GM12878 (cell line): Measurements from ENCODE around the gene NUP93. TPM values are rescaled to one million over a fixed set of nuclear protein-coding genes. Genes with fewer than 3 reads are reported as not detected.

ENCODE experiments used
- ATAC-seq: fragments of 200-7000 bp; cut with Tn5 transposase; 3 replicates; pipeline ENCODE4 v1.9.1; 2020; ENCODE audit warnings: mild to moderate bottlenecking, moderate library complexity
- BruUV-seq: library from RNA; stranded (reverse); fragments of 400-500 nt; replicated peaks from 2 replicates; lab custom pipeline; 2021; lab: Mats Ljungman, UMichigan
- CTCF ChIA-PET: fragments of 300-600 bp; sonication (Branson Sonifier 250); formaldehyde crosslinking; extraction: SDS; loops from one replicate; lab custom pipeline; 2021; ENCODE audit warnings: inconsistent platforms; lab: Yijun Ruan, JAX
- POLR2A ChIA-PET: fragments of 350-600 bp; formaldehyde crosslinking; extraction: SDS; loops from one replicate; lab custom pipeline; 2021; ENCODE audit warnings: inconsistent platforms; lab: Charles Lee
- RAD21 ChIA-PET: fragments of 300-600 bp; sonication (Branson Sonifier 250); formaldehyde crosslinking; loops from one replicate; lab custom pipeline; 2023; ENCODE audit warnings: antibody characterized with exemption; ENCODE audit not compliant: unreplicated experiment; lab: Charles Lee
- SMC1A ChIA-PET: fragments of 300-600 bp; sonication (Branson Sonifier 250); formaldehyde crosslinking; loops from one replicate; lab custom pipeline; 2023; ENCODE audit not compliant: unreplicated experiment, uncharacterized antibody; lab: Charles Lee
- DNase-seq: peaks from one replicate; pipeline ENCODE4 v3.0.0-alpha.2; 2011; ENCODE audit warnings: low read depth, low spot score
- FAIRE-seq: peaks from 3 replicates; lab custom pipeline; 2011; peaks lifted over from hg19 to GRCh38; lab: Jason Lieb, UNC
- H2AFZ ChIP-seq: 2 replicates; pipeline ENCODE4 v1.6.0; 2011; ENCODE audit warnings: low read depth, low read length, control low read depth; ENCODE audit not compliant: control insufficient read depth
- H3K27ac ChIP-seq: 2 replicates; pipeline ENCODE4 v1.5.1; 2011; ENCODE audit warnings: control low read depth; ENCODE audit not compliant: control insufficient read depth, insufficient read depth
- H3K27me3 ChIP-seq, 2 experiments: replicated peaks in 1 of 2; 2 replicates each; pipeline versions ENCODE4 v1.6.0 to v1.6.1; 2011; ENCODE audit warnings: low read length in 1 of 2; ENCODE audit not compliant: control insufficient read depth in 2 of 2, insufficient read depth in 2 of 2
- H3K36me3 ChIP-seq, 2 experiments: 2 replicates each; pipeline ENCODE4 v1.5.1; 2011; ENCODE audit warnings: low read length in 1 of 2; ENCODE audit not compliant: control insufficient read depth in 2 of 2, insufficient read depth in 2 of 2
- H3K4me1 ChIP-seq: 2 replicates; pipeline ENCODE4 v1.6.1; 2011; ENCODE audit warnings: mild to moderate bottlenecking, low read length, moderate library complexity, mixed read lengths; ENCODE audit not compliant: control insufficient read depth, insufficient read depth
- H3K4me2 ChIP-seq: 2 replicates; pipeline ENCODE4 v1.6.0; 2011; ENCODE audit warnings: control low read depth; ENCODE audit not compliant: control insufficient read depth, insufficient read depth
- H3K4me3 ChIP-seq: fragments of 200-600 bp; sonication (generic); 2 replicates; pipeline ENCODE4 v1.5.1; 2016
- H3K79me2 ChIP-seq: 2 replicates; pipeline ENCODE4 v1.6.0; 2011; ENCODE audit warnings: low read length; ENCODE audit not compliant: control insufficient read depth, insufficient read depth
- H3K9ac ChIP-seq: 2 replicates; pipeline ENCODE4 v1.8.0; 2011; ENCODE audit warnings: low read length, control low read depth, mixed read lengths; ENCODE audit not compliant: control insufficient read depth, insufficient read depth
- H3K9me3 ChIP-seq: replicated peaks from 3 replicates; pipeline ENCODE4 v1.5.1; 2011; ENCODE audit warnings: mild to moderate bottlenecking, low read length; ENCODE audit not compliant: control insufficient read depth, insufficient read depth
- H4K20me1 ChIP-seq: 2 replicates; pipeline ENCODE4 v1.6.0; 2011; ENCODE audit not compliant: control insufficient read depth, insufficient read depth
- ATF3 ChIP-seq: IDR thresholded peaks from 2 replicates; pipeline ENCODE4 v1.6.1; 2011; ENCODE audit warnings: low read depth, mild to moderate bottlenecking, low read length, moderate library complexity, borderline replicate concordance; ENCODE audit errors: extremely low read depth
- MEF2B ChIP-seq: fragments of 450-650 bp; IDR thresholded peaks from 2 replicates; pipeline ENCODE4 v1.6.1; 2018; ENCODE audit warnings: mild to moderate bottlenecking, moderate library complexity; ENCODE audit not compliant: partially characterized antibody, poor library complexity, severe bottlenecking
- NFXL1 ChIP-seq: fragments of 450-650 bp; IDR thresholded peaks from 2 replicates; pipeline ENCODE4 v1.6.1; 2017; ENCODE audit warnings: antibody characterized with exemption, mild to moderate bottlenecking, borderline replicate concordance
- NR2F1 ChIP-seq: fragments of 450-650 bp; conservative IDR thresholded peaks from 2 replicates; pipeline ENCODE4 v1.6.1; 2017; ENCODE audit warnings: mild to moderate bottlenecking
- PAX5 ChIP-seq: IDR thresholded peaks from 2 replicates; pipeline ENCODE4 v1.6.1; 2011; ENCODE audit warnings: low read depth, low read length, borderline replicate concordance
- POLR2A ChIP-seq: IDR thresholded peaks from 2 replicates; pipeline ENCODE4 v1.6.1; 2011; ENCODE audit warnings: low read depth, mild to moderate bottlenecking, low read length
- SRF ChIP-seq, 2 experiments: IDR thresholded peaks; 2 replicates each; pipeline ENCODE4 v1.6.1; 2011; ENCODE audit warnings: low read depth in 2 of 2, low read length in 2 of 2, mild to moderate bottlenecking in 1 of 2, moderate library complexity in 1 of 2
- USF2 ChIP-seq: IDR thresholded peaks from 2 replicates; pipeline ENCODE4 v1.6.1; 2011; ENCODE audit warnings: low read depth, low read length, improper control_type of control experiment, borderline replicate concordance
- ZNF217 ChIP-seq: fragments of 450-650 bp; IDR thresholded peaks from 2 replicates; pipeline ENCODE4 v1.6.1; 2017; ENCODE audit warnings: antibody characterized with exemption, mild to moderate bottlenecking
- ZZZ3 ChIP-seq: IDR thresholded peaks from 2 replicates; pipeline ENCODE4 v1.6.1; 2011; ENCODE audit warnings: low read depth; ENCODE audit not compliant: control insufficient read depth, insufficient read length
- WGBS: methylation state at CpG from one replicate; pipeline ENCODE4 v1.1.6; 2016; ENCODE audit warnings: low lambda C conversion rate; ENCODE audit not compliant: insufficient replicate concordance, insufficient coverage; ENCODE audit errors: missing lambda C conversion rate; 5-methylcytosine and 5-hydroxymethylcytosine counted together
- in situ Hi-C: fragments of 300-500 bp; cut with MboI; formaldehyde crosslinking; loops from 9 replicates; pipeline ENCODE4 v1.14.3; 2018; ENCODE audit warnings: mixed read lengths
- intact Hi-C: fragments of 100-400 bp; cut with micrococcal nuclease; formaldehyde crosslinking; loops from one replicate; pipeline ENCODE4 v1.14.2; 2022; ENCODE audit not compliant: unreplicated experiment
- polyA plus RNA-seq, 11 experiments: library from polyadenylated mRNA; depleted of rRNA in 4 of 11; unstranded in 6 of 11; stranded (reverse) in 5 of 11; fragments of >200 nt; fragmentation: Nextera tagmentation in 4 of 11; fragmentation: Illumina TruSeq in 1 of 11; extraction: Ambion mirVana in 4 of 11; extraction: Trizol in 1 of 11; gene quantifications; 1 replicate in 1 of 11; 2 replicates in 10 of 11; pipeline versions ENCODE4 v1.2.1 to v1.2.3, GENCODE V29; 2011 to 2016; ENCODE audit warnings: inconsistent platforms in 2 of 11, missing spikeins in 2 of 11, low read depth in 1 of 11
- total RNA-seq, 4 experiments: library from RNA; depleted of rRNA in 3 of 4; stranded (reverse); fragments of >200 nt in 3 of 4; fragmentation: Illumina TruSeq in 1 of 4; extraction: Trizol in 1 of 4; gene quantifications; 2 replicates each; pipeline versions ENCODE4 v1.2.1 to v1.2.3, GENCODE V29; 2013 to 2021

The NUP93 gene
- total and polyA plus RNA-seq, 10 of the 15 experiments (the other 5 are each of a cell fraction or from before 2014, with no cell fraction given): 82.2 to 175 (median 101) TPM

- RAD21 ChIA-PET: no interaction called here
- intact Hi-C loops (no loop called here), in situ Hi-C loops (no loop called here)
- CTCF ChIA-PET: interaction anchor here (0.6 to 1.4 kb wide), 3 partner anchors 15 to 352 kb away, joined by 3 to 5 read pairs (median 4); no protein-coding TSS in a partner anchor
- H2AFZ ChIP-seq: no peak overlapping the region
- no TSS peak for BruUV-seq
- TF ChIP-seq NFXL1: no peak
- no peak for TF ChIP-seq ZNF217
- no peak for TF ChIP-seq ATF3
- TF ChIP-seq MEF2B: no peak
- TF ChIP-seq POLR2A: no peak
- no peak for TF ChIP-seq USF2
- TF ChIP-seq PAX5: no peak
- TF ChIP-seq ZZZ3: no peak
- TF ChIP-seq NR2F1: no peak
- TF ChIP-seq SRF (IDR thresholded peaks at IDR 0.05; ENCODE audit: low read depth in 2 of 2, low read length in 2 of 2): no peak
- WGBS: 98% methylated on average over 3 of the region's 3 CpGs
- DNase-seq (no peak), ATAC-seq (no peak), FAIRE-seq (no peak)
- H3K4me1 ChIP-seq: no peaks in the 10 kb centered on the region
- H3K4me2 ChIP-seq: no peak overlapping the region
- H4K20me1 ChIP-seq: no peaks in the 10 kb centered on the region
- H3K9me3 ChIP-seq: no peaks in the 10 kb centered on the region
- no peak overlapping the region for H3K4me3 ChIP-seq
- H3K9ac ChIP-seq: no peak overlapping the region
- SMC1A ChIA-PET: interaction anchor here (1.7 kb wide), 1 partner anchor 10 kb away, joined by 4 read pairs; no protein-coding TSS in a partner anchor
- H3K36me3 ChIP-seq: peaks cover 8 to 9% of the 10 kb centered on the region in 2 experiments
- POLR2A ChIA-PET: no interaction called here
- H3K27ac ChIP-seq: no peak overlapping the region
- no peaks in the 10 kb centered on the region for H3K79me2 ChIP-seq
- H3K27me3 ChIP-seq: no peaks in the 10 kb centered on the region
Measured at GRCh38 chr16:56824804-56825203, 94.9 kb downstream of the NUP93 start.
